Measurements from ENCODE around the gene ERC1.
A peak's percentile ranks its signal among the peaks of the same experiment; 100 is the strongest.
"Not testable (repeated sequence)": the region's sequence is repeated elsewhere in the genome, so short reads cannot be mapped to it uniquely, and the experiment has no call there.

ERC1 gene

DNA sequence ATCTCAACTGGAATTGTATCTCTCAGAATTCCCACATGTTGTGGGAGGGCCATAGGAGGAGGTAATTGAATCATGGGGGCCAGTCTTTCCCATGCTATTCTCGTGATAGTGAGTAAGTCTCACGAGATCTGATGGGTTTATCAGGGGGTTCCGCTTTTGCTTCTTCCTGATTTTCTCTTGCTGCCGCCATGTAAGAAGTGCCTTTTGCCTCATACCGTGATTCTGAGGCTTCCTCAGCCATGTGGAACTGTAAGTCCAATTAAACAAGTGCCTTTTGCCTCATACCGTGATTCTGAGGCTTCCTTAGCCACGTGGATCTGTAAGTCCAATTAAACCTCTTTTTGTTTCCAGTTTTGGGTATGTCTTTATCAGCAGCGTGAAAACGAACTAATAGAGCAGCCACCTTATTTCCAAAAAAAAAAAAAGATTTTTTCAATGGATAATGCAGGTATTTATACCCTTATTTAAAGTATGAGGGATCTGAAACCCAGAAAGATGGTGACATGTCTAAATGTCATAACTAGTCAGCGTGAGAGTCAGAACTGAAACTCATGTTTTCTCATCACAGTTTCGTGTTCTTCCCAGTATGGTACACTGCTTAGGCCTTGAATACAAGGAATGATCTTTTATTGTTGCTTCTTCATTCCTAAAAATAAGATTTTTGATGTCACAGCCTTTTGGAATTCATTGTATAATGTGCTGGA lies 89.6 kb downstream of the ERC1 start:
- no peak for DNase-seq

DNA sequence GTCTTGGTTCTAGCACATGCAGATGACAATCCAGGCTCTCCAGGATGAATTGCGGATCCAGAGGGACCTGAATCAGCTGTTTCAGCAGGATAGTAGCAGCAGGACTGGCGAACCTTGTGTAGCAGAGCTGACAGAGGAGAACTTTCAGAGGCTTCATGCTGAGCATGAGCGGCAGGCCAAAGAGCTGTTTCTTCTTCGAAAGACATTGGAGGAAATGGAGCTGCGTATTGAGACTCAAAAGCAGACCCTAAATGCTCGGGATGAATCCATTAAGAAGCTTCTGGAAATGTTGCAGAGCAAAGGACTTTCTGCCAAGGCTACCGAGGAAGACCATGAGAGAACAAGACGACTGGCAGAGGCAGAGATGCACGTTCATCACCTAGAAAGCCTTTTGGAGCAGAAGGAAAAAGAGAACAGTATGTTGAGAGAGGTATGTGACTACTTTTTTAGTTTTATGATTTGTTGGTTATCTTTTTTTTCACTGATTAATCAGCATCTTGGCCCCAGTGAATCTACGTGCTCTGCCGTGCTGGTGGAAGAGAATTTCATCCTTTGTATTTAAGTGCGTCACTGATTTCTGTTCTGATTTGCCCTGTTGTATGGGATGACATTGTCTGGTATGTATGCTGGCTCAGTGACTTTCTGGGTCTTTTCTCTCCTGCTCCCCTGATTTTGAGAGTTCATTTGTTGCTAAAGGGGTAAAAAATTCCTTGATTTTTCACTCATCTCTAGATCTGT lies 92.3 kb downstream of the ERC1 start:
- DNase-seq = no peak

- no peak for DNase-seq
Observed at GRCh38 chr12:1083889-1084262, 92.9 kb downstream of the ERC1 start.

DNA sequence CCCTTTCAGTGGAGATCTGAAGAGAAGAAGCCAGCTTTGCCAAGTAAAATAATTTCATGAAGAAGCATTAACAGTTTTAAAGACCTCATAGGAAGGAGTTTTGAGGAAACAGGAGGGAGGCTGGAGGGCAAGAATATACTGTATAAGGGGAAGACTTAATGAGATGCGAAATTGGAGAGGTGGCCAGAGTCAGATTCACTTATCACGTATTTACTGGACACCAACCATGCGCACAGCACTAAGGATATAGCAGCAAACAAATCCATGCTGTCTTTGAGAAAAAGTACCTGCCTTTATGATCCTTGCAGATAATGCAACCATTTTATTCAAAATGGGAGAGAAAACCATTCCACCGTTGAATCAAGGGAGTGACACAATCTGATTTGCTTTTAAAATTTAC lies 100.3 kb downstream of the ERC1 start:
- no peak for DNase-seq

GRCh38 chr12:1093166-1093751 lies 102.2 kb downstream of the ERC1 start:
- peak; percentile 19 for DNase-seq

GRCh38 chr12:1094714-1095113 lies 103.7 kb downstream of the ERC1 start:
- DNase-seq = no peak

GRCh38 chr12:1099158-1099557 lies 108.1 kb downstream of the ERC1 start:
- no peak for DNase-seq

- not testable (repeated sequence) for DNase-seq
Observed at GRCh38 chr12:1099618-1100017, 108.6 kb downstream of the ERC1 start.

GRCh38 chr12:1102115-1102514 lies 111.1 kb downstream of the ERC1 start:
- DNase-seq = no peak

DNA sequence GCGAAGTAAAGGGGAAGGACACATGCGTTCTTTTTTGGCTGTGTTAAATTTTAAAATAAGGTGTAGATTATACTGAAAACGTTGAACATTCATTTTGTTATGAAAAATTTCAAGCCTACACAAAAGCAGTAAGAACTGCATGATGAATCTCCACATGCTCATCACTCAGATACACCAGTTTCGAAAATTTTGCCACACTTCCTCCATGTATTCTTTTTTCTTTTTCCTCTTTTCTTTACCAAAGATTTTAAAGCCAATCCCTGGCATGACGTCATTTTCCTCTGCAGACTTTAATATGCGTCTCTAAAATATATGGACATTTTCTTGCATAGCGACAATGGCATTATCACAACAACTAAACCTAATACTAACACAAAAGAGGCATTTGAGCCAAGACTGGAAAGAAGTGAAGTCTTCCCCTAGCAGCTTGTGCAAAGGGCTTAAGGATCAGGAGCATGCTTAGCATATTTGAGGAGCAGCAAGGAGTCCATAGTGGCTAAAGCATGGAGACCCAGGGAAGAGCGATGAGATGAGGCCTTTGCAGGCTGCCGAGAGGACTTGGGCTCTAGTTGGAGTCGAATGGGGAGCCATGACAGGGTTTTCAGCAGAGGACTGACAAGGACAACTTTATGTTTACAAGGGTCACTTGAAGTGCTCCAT lies 111.9 kb downstream of the ERC1 start:
- no peak for DNase-seq

- no peak for DNase-seq
Observed at GRCh38 chr12:1103632-1104031, 112.6 kb downstream of the ERC1 start.

GRCh38 chr12:1104088-1104800 lies 113.2 kb downstream of the ERC1 start:
- no peak for DNase-seq

GRCh38 chr12:1107669-1108068 lies 116.6 kb downstream of the ERC1 start:
- no peak for DNase-seq

GRCh38 chr12:1108276-1108675 lies 117.3 kb downstream of the ERC1 start:
- no peak for DNase-seq

DNA sequence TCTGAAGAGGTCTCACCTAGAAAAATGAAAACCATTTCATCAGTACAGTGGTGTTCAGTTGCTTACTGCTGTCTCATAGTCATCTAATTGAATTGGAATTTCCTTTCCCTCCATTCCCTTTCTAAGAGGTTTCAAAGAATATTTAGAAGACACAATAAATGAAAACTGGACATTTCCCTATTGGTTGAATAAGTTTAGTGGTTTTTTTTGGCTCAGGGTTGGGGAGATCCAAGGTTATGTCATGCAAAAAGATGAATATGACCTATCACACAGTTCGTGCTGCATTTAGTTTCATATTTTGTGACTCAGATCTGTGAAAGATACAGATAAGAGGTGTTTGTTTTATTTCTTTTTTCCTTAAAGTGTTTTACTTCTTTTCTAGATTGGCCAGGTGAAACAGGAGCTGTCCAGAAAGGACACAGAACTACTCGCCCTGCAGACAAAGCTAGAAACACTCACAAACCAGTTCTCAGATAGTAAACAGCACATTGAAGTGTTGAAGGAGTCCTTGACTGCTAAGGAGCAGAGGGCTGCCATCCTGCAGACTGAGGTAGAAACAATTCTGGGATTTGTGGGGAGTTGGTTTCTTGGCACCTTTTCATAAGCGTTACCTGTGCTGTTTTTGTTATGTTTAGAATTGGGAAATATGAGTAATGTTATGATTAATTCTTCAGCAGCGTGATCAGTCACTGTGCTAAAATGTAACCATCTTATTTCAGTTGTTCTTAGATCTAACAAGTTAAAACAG lies 124.6 kb downstream of the ERC1 start:
- DNase-seq = no peak

DNA sequence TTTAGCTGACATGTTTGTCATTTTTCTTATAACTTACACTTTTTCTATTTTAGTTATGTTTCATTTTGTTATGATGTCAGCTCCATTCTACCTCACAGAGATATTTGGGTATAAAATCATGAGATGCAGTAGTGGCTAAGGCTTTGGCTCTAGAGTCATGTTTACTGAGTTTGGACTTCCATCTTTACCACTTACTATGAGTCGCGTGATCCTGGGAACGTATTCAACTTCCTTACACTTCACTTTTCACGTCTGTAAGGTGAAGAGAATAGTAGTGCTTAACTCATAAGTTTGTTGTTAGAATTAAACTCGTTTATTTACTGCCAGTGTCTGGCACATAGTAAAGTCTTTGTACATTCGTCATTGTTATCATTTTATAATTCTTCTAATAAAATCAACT lies 126.3 kb downstream of the ERC1 start:
- DNase-seq = no peak

DNA sequence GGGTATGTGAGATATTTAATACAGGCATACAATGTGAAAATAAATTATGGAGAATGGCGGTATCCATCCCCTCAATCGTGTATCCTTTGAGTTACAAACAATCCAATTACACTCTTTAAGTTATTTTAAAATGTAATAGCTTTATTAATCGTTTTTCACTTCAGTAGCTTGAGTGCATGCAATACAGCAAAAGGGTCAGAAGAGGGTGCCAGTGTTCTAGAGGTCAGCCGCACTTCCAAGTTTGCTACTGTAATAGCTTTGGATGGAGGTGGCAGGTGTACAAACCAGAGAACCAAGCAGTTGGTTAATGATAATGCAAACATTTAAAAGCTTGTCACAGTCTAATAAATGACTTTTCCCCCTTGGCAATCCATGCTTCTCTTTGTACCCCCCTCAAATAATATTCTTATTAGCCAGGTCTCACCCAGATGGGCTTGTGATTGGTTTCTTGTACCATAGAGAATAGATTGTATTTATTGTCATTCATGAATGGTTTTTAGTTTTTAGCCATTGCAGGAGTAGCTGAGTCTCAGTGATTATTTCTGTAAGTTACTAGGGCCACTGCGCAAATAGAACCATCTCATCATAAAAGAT lies 127.0 kb downstream of the ERC1 start:
- DNase-seq = peak; percentile 58

- DNase-seq = peak; percentile 38
Observed at GRCh38 chr12:1122786-1123185, 131.8 kb downstream of the ERC1 start.

- DNase-seq = no peak
Observed at GRCh38 chr12:1126091-1126490, 135.1 kb downstream of the ERC1 start.

DNA sequence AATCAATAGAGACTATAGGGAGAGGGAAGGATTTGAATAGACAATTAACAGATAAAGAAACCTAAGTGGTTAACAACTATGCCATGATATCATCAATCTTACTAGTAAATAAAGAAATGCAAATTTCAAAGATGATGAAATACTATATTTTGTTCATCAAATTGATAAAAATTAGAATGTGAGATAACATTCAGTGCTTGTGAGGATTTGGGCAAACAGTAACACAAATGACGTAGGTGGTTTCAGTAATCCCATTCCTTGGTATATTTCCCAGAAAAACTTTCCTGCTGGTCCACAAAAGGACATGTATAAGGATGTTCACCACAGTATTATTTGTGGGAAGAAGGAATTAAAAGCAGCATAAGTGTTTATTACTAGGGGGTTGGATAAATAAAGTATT lies 136.0 kb downstream of the ERC1 start:
- DNase-seq = no peak

DNA sequence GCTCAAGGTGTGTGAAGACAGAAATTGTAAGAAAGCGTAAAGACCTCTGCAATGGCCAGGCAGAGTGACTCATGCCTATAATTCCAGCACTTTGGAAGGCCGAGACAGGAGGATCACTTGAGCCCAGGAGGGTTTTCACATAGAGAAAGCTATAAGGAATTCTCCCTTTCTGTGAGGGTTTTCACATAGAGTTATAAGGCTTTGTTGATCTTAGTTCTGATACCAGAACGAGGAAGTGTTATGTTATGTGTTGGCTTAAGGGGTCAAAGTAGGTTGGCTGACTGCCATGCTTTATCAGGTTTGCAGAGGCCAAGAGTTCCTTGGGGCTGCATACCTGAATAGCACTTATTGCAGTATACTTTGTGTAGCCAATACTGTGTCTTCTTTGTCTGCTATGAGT lies 139.1 kb downstream of the ERC1 start:
- no peak for DNase-seq

GRCh38 chr12:1130571-1130970 lies 139.5 kb downstream of the ERC1 start:
- DNase-seq = no peak

Measured in effector CD4-positive, alpha-beta T cell (primary cell).